GM23338 (cell line): ENCODE measurements around the gene MTHFR. TPM values are rescaled to one million over a fixed set of nuclear protein-coding genes. Genes with fewer than 3 reads are reported as not detected.

ENCODE experiments used
- ATAC-seq: fragments of 200-7000 bp; cut with Tn5 transposase; 3 replicates; pipeline ENCODE4 v1.9.1; 2020
- DNase-seq: peaks from one replicate; pipeline ENCODE4 v3.0.0-alpha.2; 2015; ENCODE audit warnings: low spot score
- H2AFZ ChIP-seq: fragments of 200-600 bp; sonication (generic); 2 replicates; pipeline ENCODE4 v1.8.0; 2016; ENCODE audit warnings: antibody characterized with exemption, mild to moderate bottlenecking, moderate library complexity
- H3F3A ChIP-seq: fragments of 200-600 bp; sonication (generic); replicated peaks from 2 replicates; pipeline ENCODE4 v1.8.0; 2017; ENCODE audit warnings: antibody characterized with exemption, mixed run types, low read depth
- H3K27ac ChIP-seq: fragments of 200-600 bp; sonication (generic); 2 replicates; pipeline ENCODE4 v1.6.1; 2016; ENCODE audit warnings: low read depth
- H3K27me3 ChIP-seq: fragments of 200-600 bp; sonication (generic); 2 replicates; pipeline ENCODE4 v1.8.0; 2016; ENCODE audit warnings: mild to moderate bottlenecking, mixed run types, moderate library complexity; ENCODE audit not compliant: insufficient read depth
- H3K36me3 ChIP-seq: fragments of 200-600 bp; sonication (generic); 2 replicates; pipeline ENCODE4 v1.8.0; 2016; ENCODE audit warnings: mild to moderate bottlenecking; ENCODE audit not compliant: insufficient read depth
- H3K4me1 ChIP-seq: fragments of 200-600 bp; sonication (generic); 2 replicates; pipeline ENCODE4 v1.8.0; 2016; ENCODE audit warnings: mild to moderate bottlenecking, moderate library complexity; ENCODE audit not compliant: insufficient read depth
- H3K4me2 ChIP-seq: fragments of 200-600 bp; sonication (generic); 2 replicates; pipeline ENCODE4 v1.7.1; 2017; ENCODE audit warnings: mixed run types
- H3K4me3 ChIP-seq: fragments of 200-600 bp; sonication (generic); 2 replicates; pipeline ENCODE4 v1.6.1; 2016; ENCODE audit warnings: mixed run types
- H3K79me2 ChIP-seq: fragments of 200-600 bp; sonication (generic); replicated peaks from 2 replicates; pipeline ENCODE4 v1.8.0; 2017; ENCODE audit warnings: mild to moderate bottlenecking; ENCODE audit not compliant: insufficient read depth
- H3K9me2 ChIP-seq: fragments of 200-600 bp; sonication (generic); 2 replicates; pipeline ENCODE4 v1.8.0; 2017; ENCODE audit not compliant: insufficient read depth
- H4K20me1 ChIP-seq: fragments of 200-600 bp; sonication (generic); replicated peaks from 2 replicates; pipeline ENCODE4 v1.8.0; 2017; ENCODE audit warnings: mild to moderate bottlenecking; ENCODE audit not compliant: insufficient read depth
- H3K27ac Mint-ChIP-seq: 2 replicates; pipeline ENCODE4 v1.8.0; 2020; ENCODE audit warnings: inconsistent platforms, mild to moderate bottlenecking, moderate library complexity, mixed read lengths
- H3K27me3 Mint-ChIP-seq: 3 replicates; pipeline ENCODE4 v1.8.0; 2022; ENCODE audit warnings: low read depth, mild to moderate bottlenecking, moderate library complexity, mixed read lengths, inconsistent platforms; ENCODE audit not compliant: insufficient read depth, poor library complexity
- H3K36me3 Mint-ChIP-seq: 3 replicates; pipeline ENCODE4 v1.8.0; 2021; ENCODE audit warnings: low read depth, mild to moderate bottlenecking, inconsistent platforms, moderate library complexity, mixed read lengths
- H3K4me1 Mint-ChIP-seq: 3 replicates; pipeline ENCODE4 v1.8.0; 2020; ENCODE audit warnings: mild to moderate bottlenecking, inconsistent platforms, mixed read lengths
- H3K4me3 Mint-ChIP-seq: 3 replicates; pipeline ENCODE4 v1.8.0; 2021; ENCODE audit warnings: moderate library complexity, mild to moderate bottlenecking, inconsistent platforms, mixed read lengths
- H3K9me3 Mint-ChIP-seq: 3 replicates; pipeline ENCODE4 v1.8.0; 2020; ENCODE audit warnings: moderate library complexity, mild to moderate bottlenecking, inconsistent platforms, mixed read lengths
- CTCF ChIP-seq, 2 experiments: fragments of 200-600 bp in 1 of 2; sonication (generic) in 1 of 2; conservative IDR thresholded peaks; 2 replicates each; pipeline versions ENCODE4 v1.5.1 to v1.6.1; 2016 to 2017; ENCODE audit warnings: antibody characterized with exemption in 2 of 2, low read depth in 2 of 2, mild to moderate bottlenecking in 2 of 2, moderate library complexity in 1 of 2
- ETS1 ChIP-seq: IDR thresholded peaks from 2 replicates; pipeline ENCODE4 v1.6.1; 2016; ENCODE audit warnings: antibody characterized with exemption
- EZH2 ChIP-seq: fragments of 200-600 bp; sonication (generic); IDR thresholded peaks from one replicate; pipeline ENCODE4 v1.8.0; 2017; ENCODE audit warnings: antibody characterized with exemption, mild to moderate bottlenecking, low read depth; ENCODE audit not compliant: unreplicated experiment
- EZH2phosphoT487 ChIP-seq: fragments of 200-600 bp; sonication (generic); IDR thresholded peaks from one replicate; pipeline ENCODE4 v1.8.1; 2018; ENCODE audit warnings: antibody characterized with exemption; ENCODE audit not compliant: unreplicated experiment
- ZNF114 ChIP-seq: fragments of 250-450 bp; sonication (Bioruptor Pico); IDR thresholded peaks from 2 replicates; pipeline ENCODE4 v1.5.0; 2020; ENCODE audit warnings: mild to moderate bottlenecking, moderate library complexity
- ZNF331 ChIP-seq: fragments of 250-450 bp; sonication (Bioruptor Pico); IDR thresholded peaks from 2 replicates; pipeline ENCODE4 v1.5.0; 2020; ENCODE audit warnings: low read depth, mild to moderate bottlenecking, moderate library complexity
- ZNF462 ChIP-seq: fragments of 250-450 bp; sonication (Bioruptor Pico); IDR thresholded peaks from 2 replicates; pipeline ENCODE4 v1.5.0; 2020; ENCODE audit warnings: mild to moderate bottlenecking, moderate library complexity
- polyA plus RNA-seq: library from polyadenylated mRNA; unstranded; fragments of >200 nt; fragmentation: Nextera tagmentation; extraction: Ambion mirVana; gene quantifications from 2 replicates; pipeline ENCODE4 v1.2.1, GENCODE V29; 2016
- total RNA-seq: library from RNA; depleted of rRNA; stranded (reverse); fragments of >200 nt; shearing (Covaris generic); gene quantifications from 2 replicates; pipeline ENCODE4 v1.2.3, GENCODE V29; 2014

Gene MTHFR
- total and polyA plus RNA-seq, 2 experiments from 2014 or later = 6.9 to 21.6 TPM

GRCh38 chr1:11746092-11746491 is 59.7 kb downstream of the MTHFR start (continued):
- TF ChIP-seq ZNF462 = no peak
- no peak for TF ChIP-seq EZH2phosphoT487
- TF ChIP-seq ZNF114 (CRISPR knock-in tag) = no peak
- TF ChIP-seq EZH2 = no peak
- no peak for TF ChIP-seq CTCF (conservative IDR thresholded peaks at IDR 0.05; ENCODE audit: low read depth in 2 of 2)

GRCh38 chr1:11744287-11744686 is 61.5 kb downstream of the MTHFR start:
- H3K4me3 ChIP-seq = no peak overlapping the region
- 0 out of 2 replicates have a peak, but pooled peaks cover 8% of the 10 kb centered on the region for H3K4me1 ChIP-seq
- no peaks in the 10 kb centered on the region for H3K27me3 ChIP-seq
- no peaks in the 10 kb centered on the region; the same call in 1 of the 2 replicates for H3K79me2 ChIP-seq
- no peak overlapping the region for H3K27ac ChIP-seq
- Mint-ChIP-seq H3K4me3 (no peak overlapping the region), H3K27ac (no peak overlapping the region), H3K9me3 (no peaks in the 10 kb centered on the region), H3K27me3 (peaks cover 13% of the 10 kb centered on the region), H3K36me3 (peaks cover 17% of the 10 kb centered on the region), H3K4me1 (peaks cover 24% of the 10 kb centered on the region; the same call in 2 of the 3 replicates)
- H4K20me1 ChIP-seq = peaks cover 5% of the 10 kb centered on the region
- H3K4me2 ChIP-seq = no peak overlapping the region
- H3K36me3 ChIP-seq = no peaks in the 10 kb centered on the region; the same call in 1 of the 2 replicates
- no peak overlapping the region for H2AFZ ChIP-seq
- 0 out of 2 replicates have a peak, but pooled peaks cover 7% of the 10 kb centered on the region for H3F3A ChIP-seq
- ATAC-seq (no peak), DNase-seq (no peak)
- H3K9me2 ChIP-seq = no peaks in the 10 kb centered on the region
- TF ChIP-seq ZNF114 (CRISPR knock-in tag) = no peak
- TF ChIP-seq ETS1 = no peak
- no peak for TF ChIP-seq ZNF331 (CRISPR knock-in tag)
